CD14-positive monocyte (primary cell): ENCODE measurements around the gene TAS2R42. TPM values are rescaled to one million over a fixed set of nuclear protein-coding genes. Genes with fewer than 3 reads are reported as not detected.

Experiments used
- DNase-seq, 3 donors: peaks; one replicate each; pipeline ENCODE4 v3.0.0-alpha.2; 2011 to 2022
- H2AFZ ChIP-seq: 2 replicates; pipeline ENCODE4 v1.6.0; 2012; ENCODE audit warnings: mild to moderate bottlenecking, low read depth, low read length, inconsistent platforms; ENCODE audit not compliant: insufficient read depth, poor library complexity, severe bottlenecking
- H3K27ac ChIP-seq, 2 donors: 1 replicate in 1 of 2; 2 replicates in 1 of 2; pipeline ENCODE4 v1.5.1; 2012 to 2013; ENCODE audit warnings: low read length in 2 of 2, control low read depth in 1 of 2, inconsistent platforms in 1 of 2, low read depth in 1 of 2, mild to moderate bottlenecking in 1 of 2
- H3K27me3 ChIP-seq, 2 donors: one replicate each; pipeline versions ENCODE4 v1.6.0 to v1.6.1; 2011 to 2013; ENCODE audit warnings: low read length in 2 of 2; ENCODE audit not compliant: control insufficient read depth in 2 of 2, insufficient read depth in 2 of 2
- H3K36me3 ChIP-seq, 2 donors: replicated peaks in 1 of 2; 1 replicate in 1 of 2; 2 replicates in 1 of 2; pipeline versions ENCODE4 v1.5.1 to v1.6.1; 2012 to 2013; ENCODE audit warnings: low read length in 2 of 2, control low read depth in 1 of 2, inconsistent platforms in 1 of 2, mild to moderate bottlenecking in 1 of 2; ENCODE audit not compliant: insufficient read depth in 2 of 2, control insufficient read depth in 1 of 2
- H3K4me1 ChIP-seq, 2 donors: 1 replicate in 1 of 2; 2 replicates in 1 of 2; pipeline versions ENCODE4 v1.5.1 to v1.6.1; 2012 to 2013; ENCODE audit warnings: low read length in 2 of 2, control low read depth in 1 of 2, inconsistent platforms in 1 of 2, mild to moderate bottlenecking in 1 of 2, moderate library complexity in 1 of 2; ENCODE audit not compliant: insufficient read depth in 2 of 2, control insufficient read depth in 1 of 2
- H3K4me2 ChIP-seq: replicated peaks from 2 replicates; pipeline ENCODE3; 2012; ENCODE audit warnings: low read length, moderate library complexity, mild to moderate bottlenecking; ENCODE audit not compliant: poor library complexity, severe bottlenecking; ENCODE audit errors: extremely low read depth
- H3K4me3 ChIP-seq, 3 experiments: fragments of 200-600 bp in 1 of 3; sonication (generic) in 1 of 3; replicated peaks in 1 of 3; 1 replicate in 2 of 3; 2 replicates in 1 of 3; pipeline ENCODE4 v1.5.1; 2011 to 2013; ENCODE audit warnings: low read length in 3 of 3, mild to moderate bottlenecking in 3 of 3, control low read depth in 2 of 3, low read depth in 2 of 3, inconsistent platforms in 1 of 3, moderate library complexity in 1 of 3
- H3K79me2 ChIP-seq: 2 replicates; pipeline ENCODE4 v1.6.0; 2012; ENCODE audit warnings: mild to moderate bottlenecking, control low read depth, inconsistent platforms, low read length, moderate library complexity; ENCODE audit not compliant: insufficient read depth
- H3K9ac ChIP-seq: 2 replicates; pipeline ENCODE4 v1.6.0; 2017; ENCODE audit warnings: low read length, mild to moderate bottlenecking; ENCODE audit not compliant: insufficient read depth, poor library complexity, severe bottlenecking
- H3K9me3 ChIP-seq, 2 donors: replicated peaks in 1 of 2; 1 replicate in 1 of 2; 2 replicates in 1 of 2; pipeline versions ENCODE4 v1.5.1 to v1.6.1; 2012 to 2013; ENCODE audit warnings: low read length in 2 of 2, control low read depth in 1 of 2; ENCODE audit not compliant: control insufficient read depth in 1 of 2, insufficient read depth in 1 of 2
- H4K20me1 ChIP-seq: 2 replicates; pipeline ENCODE4 v1.6.0; 2012; ENCODE audit warnings: mild to moderate bottlenecking, low read length, control low read depth, moderate library complexity; ENCODE audit not compliant: insufficient read depth
- H3K27ac Mint-ChIP-seq, 7 donors: one replicate each; pipeline ENCODE4 v1.8.0; 2020; ENCODE audit warnings: mild to moderate bottlenecking in 7 of 7, mixed read lengths in 7 of 7, moderate library complexity in 6 of 7, inconsistent platforms in 2 of 7
- H3K27me3 Mint-ChIP-seq, 3 donors: one replicate each; pipeline ENCODE4 v1.8.0; 2021 to 2022; ENCODE audit warnings: low read depth in 3 of 3, mild to moderate bottlenecking in 3 of 3, mixed read lengths in 3 of 3, moderate library complexity in 3 of 3, inconsistent platforms in 1 of 3
- H3K36me3 Mint-ChIP-seq, 2 donors: one replicate each; pipeline ENCODE4 v1.8.0; 2020; ENCODE audit warnings: mixed read lengths in 2 of 2, inconsistent platforms in 1 of 2, mild to moderate bottlenecking in 1 of 2
- H3K4me1 Mint-ChIP-seq: one replicate; pipeline ENCODE4 v1.8.0; 2020; ENCODE audit warnings: mild to moderate bottlenecking, mixed read lengths
- H3K4me3 Mint-ChIP-seq, 2 donors: one replicate each; pipeline ENCODE4 v1.8.0; 2020; ENCODE audit warnings: mild to moderate bottlenecking in 2 of 2, mixed read lengths in 2 of 2, moderate library complexity in 1 of 2
- H3K9me3 Mint-ChIP-seq, 7 donors: one replicate each; pipeline ENCODE4 v1.8.0; 2020 to 2022; ENCODE audit warnings: mixed read lengths in 7 of 7, mild to moderate bottlenecking in 6 of 7, moderate library complexity in 6 of 7, inconsistent platforms in 2 of 7
- WGBS: methylation state at CpG from one replicate; pipeline ENCODE4 v1.1.5; 2013; ENCODE audit warnings: missing lambda C conversion rate; ENCODE audit not compliant: insufficient coverage; 5-methylcytosine and 5-hydroxymethylcytosine counted together
- intact Hi-C, 2 donors: fragments of 100-400 bp; cut with micrococcal nuclease; formaldehyde crosslinking; loops; one replicate each; pipeline versions ENCODE4 v1.15.0 to v1.15.1; 2023
- polyA plus RNA-seq, 3 donors: library from polyadenylated mRNA; depleted of rRNA in 1 of 3; unstranded in 2 of 3; stranded (reverse) in 1 of 3; fragments of 300-500 nt in 2 of 3; fragments of >200 nt in 1 of 3; fragmentation: Illumina TruSeq in 2 of 3; gene quantifications; 1 replicate in 2 of 3; 2 replicates in 1 of 3; pipeline ENCODE4 v1.2.3, GENCODE V29; 2012 to 2021
- TF ChIP-seq, protein P1 (sequence below): fragments of 200-600 bp; IDR thresholded peaks from one replicate; pipeline ENCODE4 v1.8.0; 2022; ENCODE audit warnings: antibody characterized with exemption, mild to moderate bottlenecking

The TAS2R42 gene
- polyA plus RNA-seq, 3 donors = not detected

DNA sequence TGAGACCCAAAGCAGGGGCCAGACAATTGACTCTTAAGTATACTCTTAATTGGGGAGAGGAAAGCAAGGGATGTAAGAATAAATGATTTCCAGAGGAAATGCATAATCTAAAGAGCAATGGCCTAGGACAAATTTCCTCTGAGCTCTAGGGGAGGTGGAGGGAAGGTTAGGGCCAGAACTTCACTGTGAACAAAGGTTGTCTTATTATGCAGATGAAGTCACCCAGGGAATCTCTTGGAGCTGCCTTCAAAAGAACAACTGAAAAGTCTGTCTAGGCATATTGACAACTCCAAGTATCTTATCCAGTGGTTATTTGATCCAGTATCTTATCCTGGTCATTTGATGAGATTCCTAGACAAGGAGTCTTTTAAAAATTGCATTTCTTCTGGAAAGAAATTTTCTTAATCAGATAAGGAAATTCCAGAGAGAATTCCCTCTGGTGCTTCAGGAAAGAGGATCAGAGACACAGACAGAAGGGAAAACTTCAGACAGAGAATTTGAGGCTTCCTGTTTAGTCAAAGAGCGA lies 32.3 kb downstream of the TAS2R42 start:
- H3K4me3 ChIP-seq = no peak overlapping the region
- H3K4me1 Mint-ChIP-seq = peaks cover 5% of the 10 kb centered on the region
- H2AFZ ChIP-seq = no peak overlapping the region
- peaks cover 55% of the 10 kb centered on the region for H3K79me2 ChIP-seq
- no peak overlapping the region for H3K27ac Mint-ChIP-seq
- H3K9me3 Mint-ChIP-seq = peaks cover 10 to 16% (median 14%) of the 10 kb centered on the region in 7 donors
- H3K27me3 ChIP-seq = no peaks in the 10 kb centered on the region
- H3K9ac ChIP-seq = no peak overlapping the region
- no peak overlapping the region for H3K4me3 Mint-ChIP-seq
- H3K36me3 ChIP-seq = peaks cover 0 to 12% of the 10 kb centered on the region in 2 donors
- no peaks in the 10 kb centered on the region for H3K27me3 Mint-ChIP-seq
- intact Hi-C loops = no loop called here
- H3K4me2 ChIP-seq = no peak overlapping the region
- peaks cover 16 to 31% of the 10 kb centered on the region in 2 donors for H3K36me3 Mint-ChIP-seq
- no peak for DNase-seq
- WGBS = no CpG with 5 or more reads among the region's 1 CpG
- TF ChIP-seq, protein P1, sequence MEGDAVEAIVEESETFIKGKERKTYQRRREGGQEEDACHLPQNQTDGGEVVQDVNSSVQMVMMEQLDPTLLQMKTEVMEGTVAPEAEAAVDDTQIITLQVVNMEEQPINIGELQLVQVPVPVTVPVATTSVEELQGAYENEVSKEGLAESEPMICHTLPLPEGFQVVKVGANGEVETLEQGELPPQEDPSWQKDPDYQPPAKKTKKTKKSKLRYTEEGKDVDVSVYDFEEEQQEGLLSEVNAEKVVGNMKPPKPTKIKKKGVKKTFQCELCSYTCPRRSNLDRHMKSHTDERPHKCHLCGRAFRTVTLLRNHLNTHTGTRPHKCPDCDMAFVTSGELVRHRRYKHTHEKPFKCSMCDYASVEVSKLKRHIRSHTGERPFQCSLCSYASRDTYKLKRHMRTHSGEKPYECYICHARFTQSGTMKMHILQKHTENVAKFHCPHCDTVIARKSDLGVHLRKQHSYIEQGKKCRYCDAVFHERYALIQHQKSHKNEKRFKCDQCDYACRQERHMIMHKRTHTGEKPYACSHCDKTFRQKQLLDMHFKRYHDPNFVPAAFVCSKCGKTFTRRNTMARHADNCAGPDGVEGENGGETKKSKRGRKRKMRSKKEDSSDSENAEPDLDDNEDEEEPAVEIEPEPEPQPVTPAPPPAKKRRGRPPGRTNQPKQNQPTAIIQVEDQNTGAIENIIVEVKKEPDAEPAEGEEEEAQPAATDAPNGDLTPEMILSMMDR = no peak
- no peaks in the 10 kb centered on the region for H3K4me1 ChIP-seq
- H3K27ac ChIP-seq = no peak overlapping the region
- peaks cover 10 to 21% of the 10 kb centered on the region in 2 donors for H3K9me3 ChIP-seq
- peaks cover 4% of the 10 kb centered on the region for H4K20me1 ChIP-seq

DNA sequence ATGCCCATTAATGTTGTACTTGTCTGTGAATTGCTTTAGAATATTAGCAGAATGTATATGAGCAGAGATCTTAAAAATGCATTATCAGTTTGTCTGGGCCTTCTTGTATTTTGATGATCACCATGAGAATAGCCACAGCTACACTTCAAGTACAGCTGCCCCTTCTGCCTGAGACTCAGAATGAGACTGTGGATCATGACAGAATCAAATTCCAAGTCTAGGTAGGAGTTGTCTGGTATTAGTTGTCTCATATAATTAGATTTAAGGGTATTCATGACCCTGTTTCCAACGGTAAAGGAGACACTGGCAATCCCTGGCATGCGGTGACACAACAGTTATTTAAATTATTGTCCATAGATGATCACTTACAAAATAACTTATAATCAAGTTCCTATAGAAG lies 34.0 kb downstream of the TAS2R42 start:
- peaks cover 10 to 17% (median 14%) of the 10 kb centered on the region in 7 donors for H3K9me3 Mint-ChIP-seq
- Histone ChIP-seq H2AFZ (no peak overlapping the region), H3K36me3 (peaks cover 0 to 5% of the 10 kb centered on the region in 2 donors), H3K27ac (no peak overlapping the region), H3K79me2 (peaks cover 43% of the 10 kb centered on the region), H3K27me3 (no peaks in the 10 kb centered on the region), H4K20me1 (no peaks in the 10 kb centered on the region), H3K4me3 (no peak overlapping the region), H3K9me3 (peaks cover 10 to 21% of the 10 kb centered on the region in 2 donors), H3K9ac (no peak overlapping the region), H3K4me1 (no peaks in the 10 kb centered on the region), H3K4me2 (no peak overlapping the region)
- peak overlapping the region in 1 of 7 donors; percentile 63 for H3K27ac Mint-ChIP-seq
- peaks cover 11 to 25% of the 10 kb centered on the region in 2 donors for H3K36me3 Mint-ChIP-seq
- H3K4me1 Mint-ChIP-seq = peaks cover 3% of the 10 kb centered on the region
- TF ChIP-seq, protein P1 = no peak
- H3K27me3 Mint-ChIP-seq = no peaks in the 10 kb centered on the region
- no CpG with 5 or more reads among the region's 2 CpGs for WGBS
- no peak overlapping the region for H3K4me3 Mint-ChIP-seq
- intact Hi-C loops = no loop called here
- no peak for DNase-seq
